Stimulated activated CD4-positive, alpha-beta T cell treated with anti-CD3 and anti-CD28 coated beads, Interleukin-4, amount 100 ng/mL, for 48 hours (primary cell): Measurements from ENCODE around the gene HOXD12.

Experiments
- DNase-seq, 2 donors: peaks; one replicate each; pipeline ENCODE4 v3.0.0-alpha.2; 2020; ENCODE audit warnings: low read depth in 2 of 2

HOXD12 gene

GRCh38 chr2:176092270-176093144 lies 7.1 kb upstream of the HOXD12 start, which contains the start of gene HOXD13:
Gene HOXD13, plus strand, starts transcription at chr2:176092721. Its CDS starts 170 bp downstream, at chr2:176092891.
- no peak for DNase-seq

GRCh38 chr2:176093145-176093897 lies 6.3 kb upstream of the HOXD12 start:
- DNase-seq = no peak

DNA sequence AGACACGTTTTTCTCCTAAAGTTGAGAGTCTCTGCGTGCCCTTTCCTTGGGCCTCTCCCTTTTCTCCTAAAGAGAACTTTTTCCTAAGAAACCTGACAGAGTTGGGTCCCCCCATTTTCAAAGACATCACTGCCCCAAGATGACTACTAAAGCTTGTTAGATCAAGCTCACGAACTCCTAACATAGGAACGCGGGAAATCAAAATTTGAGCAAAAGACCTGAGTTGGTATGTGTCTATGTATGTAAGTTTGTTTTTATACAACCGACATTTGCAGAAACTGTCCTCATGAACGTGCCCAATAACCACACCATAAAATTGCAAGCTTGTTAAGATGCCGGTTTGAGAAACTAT lies 5.7 kb upstream of the HOXD12 start:
- no peak for DNase-seq

- DNase-seq = no peak
Observed at GRCh38 chr2:176094349-176094748, 5.2 kb upstream of the HOXD12 start.

DNA sequence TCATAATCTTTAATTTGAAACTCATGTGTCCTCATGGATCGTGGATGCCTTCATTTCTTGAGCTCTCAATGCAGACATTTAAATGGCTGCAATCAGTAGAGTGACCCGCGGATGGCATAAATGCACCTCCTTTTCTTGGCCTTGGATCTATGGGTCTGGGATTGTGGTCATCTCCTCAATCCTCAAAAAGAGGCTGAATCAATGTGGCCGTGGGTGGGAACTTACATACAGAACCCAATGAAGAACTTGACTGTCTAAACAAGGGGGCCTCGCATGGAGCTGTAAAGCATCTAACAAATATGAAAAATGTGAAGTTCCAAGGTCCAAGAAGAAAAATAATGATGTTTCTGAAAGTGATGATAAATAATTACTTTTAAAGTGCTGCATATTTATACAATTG lies 4.2 kb upstream of the HOXD12 start:
- no peak for DNase-seq

GRCh38 chr2:176096243-176096985 lies 3.2 kb upstream of the HOXD12 start:
- no peak for DNase-seq

DNA sequence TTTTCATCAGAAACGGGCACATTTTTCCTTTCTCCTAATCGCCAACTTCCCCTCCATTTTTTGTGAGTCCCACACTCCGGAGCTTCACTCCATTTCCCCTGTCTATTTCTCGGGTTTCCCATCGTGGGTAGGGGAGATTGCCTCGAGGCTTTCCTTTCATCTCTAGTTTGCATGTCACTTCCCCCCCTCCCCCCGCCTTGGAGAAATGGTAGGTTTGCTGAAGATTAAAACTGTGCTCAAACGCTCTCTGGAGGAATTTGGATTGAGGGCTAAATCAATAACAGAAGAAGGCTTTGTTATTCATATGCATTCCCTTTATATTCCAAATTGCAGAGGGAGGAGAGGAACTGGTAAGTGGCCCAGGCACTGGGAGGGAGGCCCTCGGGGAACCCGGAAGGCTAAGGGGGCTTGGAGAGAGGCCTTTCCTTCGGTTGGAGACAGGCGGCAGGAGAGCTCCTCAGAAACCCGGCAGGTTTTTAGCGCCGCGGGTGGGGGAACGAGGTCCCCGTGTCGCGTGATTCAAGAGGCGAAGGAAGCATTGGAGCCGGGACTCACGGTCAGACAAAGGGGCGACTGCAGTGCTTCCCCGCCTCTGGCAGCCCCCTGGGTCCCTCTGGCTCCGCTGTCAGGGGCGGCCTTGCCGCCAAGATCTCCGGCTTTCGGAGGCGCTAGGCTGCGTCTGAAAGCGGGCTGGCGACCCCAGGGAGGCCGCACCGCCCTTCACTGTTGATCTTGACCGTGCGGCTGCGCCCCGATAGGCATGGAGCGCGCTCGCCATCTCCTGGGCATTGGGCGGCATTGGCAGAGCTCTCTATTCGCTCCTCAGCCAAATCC lies 2.4 kb upstream of the HOXD12 start:
- peak; percentile 40 to 53 for DNase-seq

GRCh38 chr2:176097820-176098365 lies 1.7 kb upstream of the HOXD12 start:
- DNase-seq = no peak

GRCh38 chr2:176098366-176099158 lies 1.0 kb upstream of the HOXD12 start:
- DNase-seq = no peak

DNA sequence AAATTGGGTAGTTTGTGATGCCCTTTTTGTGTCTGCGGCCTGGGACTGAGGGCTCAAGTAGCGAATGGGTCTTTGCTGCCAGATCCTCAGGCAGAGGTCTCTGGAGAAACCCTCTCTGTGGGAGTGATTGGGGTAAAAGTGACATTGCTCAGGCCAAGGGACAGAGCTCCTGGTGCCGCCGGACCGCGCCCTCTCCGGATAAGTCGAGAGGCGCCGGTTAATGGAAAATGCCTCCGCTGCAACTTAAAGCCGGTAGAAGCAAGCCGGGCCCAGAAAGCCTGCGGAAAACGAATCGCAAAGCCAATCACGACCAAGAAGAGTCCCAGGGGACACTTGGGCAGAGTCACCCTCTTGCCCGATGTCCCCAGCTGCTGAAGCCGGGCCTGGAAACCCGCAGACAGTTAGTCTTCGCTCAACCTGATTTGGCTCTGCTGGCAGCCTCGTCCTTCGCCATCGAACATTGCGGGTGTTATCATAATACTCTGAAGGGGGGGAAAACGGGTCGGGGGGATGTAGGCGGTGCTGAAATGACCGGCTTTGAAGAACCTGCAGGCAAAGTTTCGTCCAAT lies 352 bp upstream of the HOXD12 start:
- no peak for DNase-seq

- no peak for DNase-seq
Observed at GRCh38 chr2:176100547-176101140, 1.0 kb downstream of the HOXD12 start.

GRCh38 chr2:176101216-176101830 lies 1.7 kb downstream of the HOXD12 start:
- no peak for DNase-seq

DNA sequence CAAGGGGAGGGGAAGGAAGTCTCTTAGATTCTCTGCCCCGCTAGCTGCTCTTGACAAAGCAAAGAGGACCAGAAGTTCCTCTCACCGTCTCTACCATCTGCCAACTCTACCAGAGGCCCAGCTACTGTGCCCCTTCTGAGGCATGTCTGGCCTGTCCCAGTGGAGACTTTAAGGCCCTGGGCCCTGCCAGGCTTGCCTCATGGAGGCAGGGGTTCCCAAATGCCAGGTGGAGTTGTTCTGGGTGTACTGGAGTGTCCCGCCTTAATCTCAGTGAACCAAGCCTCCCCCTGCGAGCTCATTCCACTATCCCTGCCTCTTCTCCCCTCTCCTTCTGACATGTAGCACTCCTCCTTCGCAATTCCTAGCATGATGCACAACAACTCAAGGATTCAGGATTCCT lies 2.2 kb downstream of the HOXD12 start:
- no peak for DNase-seq

DNA sequence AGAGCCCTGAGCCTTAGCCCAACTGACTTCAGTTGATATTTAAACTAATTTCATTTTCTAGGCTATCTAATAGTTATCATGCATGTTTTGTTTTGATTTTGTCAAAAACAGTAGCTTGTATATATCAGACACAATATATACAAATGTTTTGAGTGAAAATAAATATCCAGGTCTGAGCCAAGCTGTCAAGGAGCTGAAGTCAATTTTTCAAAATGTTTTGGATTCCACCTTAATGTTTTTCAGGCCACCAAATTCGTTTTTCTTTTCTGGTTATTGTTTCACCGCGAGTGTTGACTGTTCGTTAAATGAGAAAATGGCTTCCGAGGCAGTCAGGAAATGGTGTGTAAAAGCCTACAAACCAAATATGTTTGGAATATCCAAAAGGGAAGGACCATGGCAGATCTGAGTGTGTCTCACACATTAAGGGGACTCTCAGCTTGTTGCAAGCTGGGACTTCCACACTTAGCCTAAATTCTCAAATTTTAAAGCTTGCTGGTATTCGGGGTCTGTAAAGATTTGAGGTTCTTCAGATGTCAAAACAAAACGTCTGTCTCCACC lies 2.8 kb downstream of the HOXD12 start:
- no peak for DNase-seq

DNA sequence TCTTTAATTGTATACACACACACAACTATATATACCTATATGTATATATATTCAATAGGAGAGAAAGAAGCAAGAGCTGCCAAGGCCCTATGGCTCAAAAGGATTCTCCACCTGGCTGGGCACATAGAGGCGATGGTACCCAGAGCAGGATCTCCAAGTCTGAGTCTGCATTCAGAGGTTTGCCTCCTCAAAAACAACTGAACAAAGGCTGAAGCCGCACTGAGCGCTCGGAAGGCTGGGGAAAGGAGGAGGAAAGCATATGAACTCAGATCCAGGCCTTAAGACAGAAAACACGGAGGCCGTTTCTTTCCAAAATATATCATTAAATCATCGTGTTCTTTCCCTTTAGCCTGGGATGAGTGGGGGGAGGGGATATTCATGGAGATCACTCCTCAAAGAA lies 3.6 kb downstream of the HOXD12 start:
- DNase-seq = no peak

DNA sequence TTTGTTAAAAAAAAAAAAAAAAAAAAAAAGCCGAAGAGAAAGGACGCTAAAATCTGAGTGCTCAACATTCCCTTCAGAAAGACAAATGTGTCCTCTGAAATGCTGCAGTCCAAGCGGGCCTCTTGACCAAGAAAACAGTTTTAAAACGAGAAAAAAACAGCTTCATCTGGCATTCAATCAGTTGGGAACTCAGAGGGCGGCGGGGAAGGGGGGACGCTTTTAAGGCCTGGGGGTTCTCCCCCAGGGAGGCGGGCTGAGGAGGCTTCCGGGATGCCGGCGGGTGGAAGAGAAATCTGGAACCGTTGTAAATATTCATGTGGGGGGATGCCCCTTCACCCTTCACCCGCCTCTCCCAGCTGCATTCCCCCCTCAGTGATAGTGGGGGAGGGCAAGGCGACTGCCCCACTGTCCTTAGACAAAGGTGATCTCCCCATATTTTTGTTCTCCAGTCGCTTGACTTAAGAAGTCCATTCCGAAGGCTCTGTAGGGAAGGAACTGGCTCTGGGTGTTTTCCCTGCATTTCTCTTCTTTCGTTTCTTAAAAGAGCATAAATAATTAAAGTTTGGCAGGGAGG lies 4.2 kb downstream of the HOXD12 start:
- no peak for DNase-seq

GRCh38 chr2:176104316-176105077 lies 4.9 kb downstream of the HOXD12 start:
- DNase-seq = no peak
